Measurements from ENCODE around the gene JMJD8. TPM values are rescaled to one million over a fixed set of nuclear protein-coding genes. Genes with fewer than 3 reads are reported as not detected.
A peak's percentile ranks its signal among the peaks of the same experiment; 100 is the strongest.
"Not testable (repeated sequence)": the region's sequence is repeated elsewhere in the genome, so short reads cannot be mapped to it uniquely, and the experiment has no call there.

JMJD8 gene
- total RNA-seq, 2 donors from 2014 or later = 40.7 to 72.1 TPM

DNA sequence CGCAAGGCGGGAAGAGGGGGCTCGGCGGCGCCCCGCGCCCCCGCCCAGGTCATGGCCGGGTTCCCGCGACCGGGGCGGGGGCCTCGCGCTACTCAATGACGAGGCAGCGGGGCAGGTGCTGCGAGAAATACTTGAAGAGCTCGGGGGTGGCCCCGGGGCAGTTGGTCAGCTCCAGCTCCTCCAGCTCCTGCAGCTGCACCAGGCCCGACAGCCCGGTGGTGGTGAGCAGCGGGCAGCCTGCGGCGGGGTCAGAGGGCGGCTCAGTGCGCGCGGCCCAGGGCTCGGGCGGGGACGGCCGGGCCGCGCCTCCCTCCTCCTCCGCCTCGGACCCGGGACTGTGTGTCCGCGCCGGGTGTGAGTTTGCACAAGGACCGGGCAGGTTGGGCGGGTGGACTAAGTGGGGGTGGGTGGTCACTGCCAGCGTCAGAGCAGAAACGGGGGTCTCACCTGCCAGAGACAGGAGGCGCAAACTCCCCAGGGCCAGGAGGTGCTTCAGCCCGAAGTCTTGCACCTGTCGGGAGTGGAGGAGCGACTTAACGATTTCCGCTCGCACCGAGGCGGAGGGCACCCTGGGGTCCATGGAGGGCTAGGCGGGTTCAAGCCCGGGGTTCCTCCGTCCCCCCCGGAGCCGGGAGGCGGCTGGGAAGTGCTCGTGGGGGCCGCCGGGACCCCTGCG is 10.2 kb upstream of the JMJD8 start:
- H3K9me3 ChIP-seq = no peaks in the 10 kb centered on the region
- peak overlapping the region; percentile 27 for H3K4me3 ChIP-seq
- DNase-seq = no peak
- H3K9ac ChIP-seq (ENCODE audit: low read depth in 2 of 2, low read length in 2 of 2) = no peak overlapping the region
- H3K4me1 ChIP-seq = peaks cover 10% of the 10 kb centered on the region
- no peaks in the 10 kb centered on the region for H3K36me3 ChIP-seq
- intact Hi-C loops (cut with DNase I) = no loop called here
- peaks cover 23% of the 10 kb centered on the region for H3K27me3 ChIP-seq
- H3K27ac ChIP-seq = no peak overlapping the region
- TF ChIP-seq, protein P1, sequence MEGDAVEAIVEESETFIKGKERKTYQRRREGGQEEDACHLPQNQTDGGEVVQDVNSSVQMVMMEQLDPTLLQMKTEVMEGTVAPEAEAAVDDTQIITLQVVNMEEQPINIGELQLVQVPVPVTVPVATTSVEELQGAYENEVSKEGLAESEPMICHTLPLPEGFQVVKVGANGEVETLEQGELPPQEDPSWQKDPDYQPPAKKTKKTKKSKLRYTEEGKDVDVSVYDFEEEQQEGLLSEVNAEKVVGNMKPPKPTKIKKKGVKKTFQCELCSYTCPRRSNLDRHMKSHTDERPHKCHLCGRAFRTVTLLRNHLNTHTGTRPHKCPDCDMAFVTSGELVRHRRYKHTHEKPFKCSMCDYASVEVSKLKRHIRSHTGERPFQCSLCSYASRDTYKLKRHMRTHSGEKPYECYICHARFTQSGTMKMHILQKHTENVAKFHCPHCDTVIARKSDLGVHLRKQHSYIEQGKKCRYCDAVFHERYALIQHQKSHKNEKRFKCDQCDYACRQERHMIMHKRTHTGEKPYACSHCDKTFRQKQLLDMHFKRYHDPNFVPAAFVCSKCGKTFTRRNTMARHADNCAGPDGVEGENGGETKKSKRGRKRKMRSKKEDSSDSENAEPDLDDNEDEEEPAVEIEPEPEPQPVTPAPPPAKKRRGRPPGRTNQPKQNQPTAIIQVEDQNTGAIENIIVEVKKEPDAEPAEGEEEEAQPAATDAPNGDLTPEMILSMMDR (IDR thresholded peaks at IDR 0.05) = no peak

DNA sequence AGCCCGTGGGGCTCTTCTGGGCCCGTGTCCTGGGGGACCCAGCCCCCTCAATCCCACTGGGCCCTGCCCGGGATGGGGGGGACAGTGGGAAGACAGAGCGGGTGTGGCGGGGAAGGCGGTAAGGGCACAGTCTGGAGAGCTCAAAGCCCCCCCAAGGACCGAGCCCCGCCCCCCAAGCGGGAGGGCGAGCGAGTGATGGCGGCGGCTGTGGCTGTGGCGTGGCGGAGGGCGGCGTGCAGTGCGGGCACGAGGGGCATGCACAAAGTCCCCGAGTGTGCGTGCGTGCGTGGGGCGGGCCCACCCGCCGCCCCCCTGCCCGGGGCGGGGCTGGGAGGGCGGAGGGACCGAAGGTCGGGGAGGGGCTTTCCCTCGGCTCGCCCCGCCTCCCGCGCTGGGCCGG is 9.6 kb upstream of the JMJD8 start:
- intact Hi-C loops (cut with DNase I) = no loop called here
- TF ChIP-seq, protein P1 (IDR thresholded peaks at IDR 0.05) = no peak
- H3K27me3 ChIP-seq = peaks cover 23% of the 10 kb centered on the region
- DNase-seq = no peak
- no peak overlapping the region for H3K9ac ChIP-seq (ENCODE audit: low read depth in 2 of 2, low read length in 2 of 2)
- no peaks in the 10 kb centered on the region for H3K9me3 ChIP-seq
- no peak overlapping the region for H3K27ac ChIP-seq
- H3K4me1 ChIP-seq = peaks cover 16% of the 10 kb centered on the region
- no peak overlapping the region for H3K4me3 ChIP-seq
- H3K36me3 ChIP-seq = no peaks in the 10 kb centered on the region

DNA sequence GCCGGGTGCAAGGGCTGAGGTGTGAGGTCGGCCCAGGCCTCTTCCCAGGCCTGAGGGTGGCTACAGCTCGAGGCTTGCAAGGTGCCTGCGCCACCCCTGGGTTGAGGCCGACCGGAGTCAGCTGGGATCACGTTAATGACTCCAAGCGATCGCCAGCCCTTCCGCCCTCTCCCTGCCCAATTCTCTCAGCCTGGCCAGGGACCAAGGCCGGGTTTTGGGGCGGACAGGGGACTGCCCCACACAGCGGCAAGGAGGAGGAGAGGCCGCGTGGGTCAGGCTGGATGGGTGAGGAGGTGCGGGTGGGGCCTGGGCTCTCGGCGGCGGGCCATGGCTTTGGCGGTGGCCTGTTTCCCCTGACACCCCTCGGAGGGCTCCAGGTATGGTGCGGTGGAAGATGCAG is 9.2 kb upstream of the JMJD8 start:
- TF ChIP-seq, protein P1 (IDR thresholded peaks at IDR 0.05) = no peak
- no peaks in the 10 kb centered on the region for H3K36me3 ChIP-seq
- no peak overlapping the region for H3K4me3 ChIP-seq
- DNase-seq = no peak
- no peak overlapping the region for H3K9ac ChIP-seq (ENCODE audit: low read depth in 2 of 2, low read length in 2 of 2)
- H3K27ac ChIP-seq = no peak overlapping the region
- peaks cover 23% of the 10 kb centered on the region for H3K27me3 ChIP-seq
- intact Hi-C loops (cut with DNase I) = no loop called here
- H3K4me1 ChIP-seq = peaks cover 18% of the 10 kb centered on the region
- no peaks in the 10 kb centered on the region for H3K9me3 ChIP-seq

DNA sequence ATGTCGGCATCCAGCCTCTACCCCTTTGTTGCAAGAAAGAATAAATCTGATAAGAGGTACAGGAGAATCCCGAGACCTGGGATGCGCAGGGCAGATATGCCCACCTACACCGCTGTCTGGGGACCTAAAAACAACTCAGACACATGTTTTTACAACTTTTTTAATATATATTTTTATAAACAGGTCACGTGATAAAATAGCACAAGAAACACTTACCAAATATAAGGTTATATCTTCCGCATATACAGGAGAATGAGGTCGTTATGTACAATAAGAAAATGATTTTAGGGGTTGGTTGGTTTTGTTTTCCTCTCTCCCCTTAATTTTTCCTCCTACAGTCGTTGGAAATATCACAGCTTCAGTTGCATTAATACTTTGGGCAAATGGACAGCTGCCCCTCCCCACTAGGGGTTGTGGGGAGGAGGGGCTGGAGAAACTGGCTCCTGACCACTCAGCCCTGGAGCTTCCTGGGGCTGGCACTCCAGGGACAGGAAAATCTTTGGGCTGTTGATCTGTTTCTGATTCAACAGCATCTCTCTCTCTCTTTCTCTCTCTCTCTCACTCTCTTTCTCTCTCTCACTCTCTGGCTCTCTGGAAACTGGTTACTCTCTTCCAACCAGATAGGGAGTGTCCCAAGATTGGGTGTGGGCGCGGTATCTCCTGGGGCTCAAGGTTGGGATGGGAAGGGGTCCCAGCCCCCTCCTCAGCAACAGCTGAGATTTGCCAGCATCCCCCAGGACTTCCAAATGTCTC is 8.4 kb upstream of the JMJD8 start:
- intact Hi-C loops (cut with DNase I) = no loop called here
- H3K27ac ChIP-seq = no peak overlapping the region
- peaks cover 18% of the 10 kb centered on the region for H3K4me1 ChIP-seq
- DNase-seq = no peak
- TF ChIP-seq, protein P1 (IDR thresholded peaks at IDR 0.05) = no peak
- H3K36me3 ChIP-seq = no peaks in the 10 kb centered on the region
- H3K9me3 ChIP-seq = no peaks in the 10 kb centered on the region
- H3K9ac ChIP-seq (ENCODE audit: low read depth in 2 of 2, low read length in 2 of 2) = no peak overlapping the region
- no peak overlapping the region for H3K4me3 ChIP-seq
- peaks cover 23% of the 10 kb centered on the region for H3K27me3 ChIP-seq

DNA sequence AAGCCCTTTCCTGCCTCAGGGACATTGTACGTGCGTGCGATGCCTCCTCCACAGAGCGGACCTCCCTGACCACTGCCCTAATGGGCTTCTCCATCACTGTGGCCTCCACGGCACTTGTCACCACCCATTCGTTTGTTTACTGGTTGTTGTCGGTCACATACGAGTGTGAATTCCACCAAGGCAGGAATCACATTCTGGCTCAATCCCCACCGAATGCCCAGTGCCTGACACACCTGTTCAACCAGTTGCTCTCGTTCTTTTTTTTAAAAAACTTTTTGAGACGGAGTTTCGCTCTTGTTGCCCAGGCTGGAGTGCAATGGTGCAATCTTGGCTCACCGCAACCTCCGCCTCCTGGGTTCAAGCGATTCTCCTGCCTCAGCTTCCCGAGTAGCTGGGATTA is 7.1 kb upstream of the JMJD8 start:
- H3K9ac ChIP-seq (ENCODE audit: low read depth in 2 of 2, low read length in 2 of 2); DNase-seq; H3K27ac ChIP-seq; intact Hi-C loops (cut with DNase I); H3K9me3 ChIP-seq; H3K4me3 ChIP-seq; H3K36me3 ChIP-seq: not testable (repeated sequence)
- peaks cover 23% of the 10 kb centered on the region for H3K27me3 ChIP-seq
- H3K4me1 ChIP-seq = peaks cover 18% of the 10 kb centered on the region
